Colonic mucosa (tissue), 4 donors: Measurements from ENCODE around the gene GPC6. TPM values are rescaled to one million over a fixed set of nuclear protein-coding genes. Genes with fewer than 3 reads are reported as not detected.

Experiments used
- DNase-seq: peaks from one replicate; pipeline ENCODE4 v3.0.0-alpha.2; 2020
- H3K27ac ChIP-seq: fragments of 200-600 bp; one replicate; pipeline ENCODE4 v1.8.0; 2021
- H3K27me3 ChIP-seq: fragments of 200-600 bp; one replicate; pipeline ENCODE4 v1.8.0; 2021
- H3K36me3 ChIP-seq: fragments of 200-600 bp; one replicate; pipeline ENCODE4 v1.8.0; 2021
- H3K4me1 ChIP-seq: fragments of 200-600 bp; one replicate; pipeline ENCODE4 v1.8.0; 2021; ENCODE audit warnings: mild to moderate bottlenecking
- H3K4me3 ChIP-seq: fragments of 200-600 bp; one replicate; pipeline ENCODE4 v1.8.0; 2021
- H3K9ac ChIP-seq, 2 donors: one replicate each; pipeline ENCODE4 v1.7.0; 2013; ENCODE audit warnings: control low read depth in 2 of 2, low read depth in 2 of 2, low read length in 2 of 2
- H3K9me3 ChIP-seq: fragments of 200-600 bp; one replicate; pipeline ENCODE4 v1.8.0; 2021
- CTCF ChIP-seq: fragments of 200-600 bp; IDR thresholded peaks from one replicate; pipeline ENCODE4 v1.8.0; 2022; ENCODE audit warnings: antibody characterized with exemption, mild to moderate bottlenecking
- intact Hi-C: fragments of 100-400 bp; cut with DNase I; formaldehyde crosslinking; loops from one replicate; pipeline ENCODE4 v1.14.1; 2022
- total RNA-seq, 2 donors: library from RNA; stranded (reverse); fragmentation: NEBNext Ultra II Directional in 1 of 2; extraction: Animal tissue kit (Norgen Biotek cat#: 25700) in 1 of 2; gene quantifications; one replicate each; pipeline ENCODE4 v1.2.1, GENCODE V29; 2021
- donor health status: healthy.
- donor health status: DM: no; HTN: no; CAD: no.
- donor health status: DM: no; HTN: no; CAD: no.

The GPC6 gene
- total RNA-seq, 2 donors from 2014 or later = 2.3 to 4.0 TPM

GRCh38 chr13:93621966-93622365 is 395.4 kb downstream of the GPC6 start:
- no peak for DNase-seq
- intact Hi-C loops = no loop called here
- H3K9ac ChIP-seq = no peak overlapping the region
- H3K4me3 ChIP-seq = no peak overlapping the region
- no peak for TF ChIP-seq CTCF
- no peaks in the 10 kb centered on the region for H3K36me3 ChIP-seq
- H3K27me3 ChIP-seq = no peaks in the 10 kb centered on the region
- H3K9me3 ChIP-seq = no peaks in the 10 kb centered on the region
- H3K27ac ChIP-seq = no peak overlapping the region
- no peaks in the 10 kb centered on the region for H3K4me1 ChIP-seq

- H3K9ac ChIP-seq = no peak overlapping the region
- H3K4me1 ChIP-seq = no peaks in the 10 kb centered on the region
- H3K36me3 ChIP-seq = no peaks in the 10 kb centered on the region
- intact Hi-C loops = no loop called here
- no peak for DNase-seq
- no peak overlapping the region for H3K4me3 ChIP-seq
- H3K9me3 ChIP-seq = no peaks in the 10 kb centered on the region
- H3K27me3 ChIP-seq = no peaks in the 10 kb centered on the region
- TF ChIP-seq CTCF = no peak
- H3K27ac ChIP-seq = no peak overlapping the region
These were observed 397.7 kb downstream of the GPC6 start for GRCh38 chr13:93624311-93624777.

- H3K27me3 ChIP-seq = no peaks in the 10 kb centered on the region
- no peak overlapping the region for H3K27ac ChIP-seq
- DNase-seq = no peak
- TF ChIP-seq CTCF = no peak
- H3K9ac ChIP-seq = no peak overlapping the region
- no peaks in the 10 kb centered on the region for H3K4me1 ChIP-seq
- no peaks in the 10 kb centered on the region for H3K36me3 ChIP-seq
- no peak overlapping the region for H3K4me3 ChIP-seq
- no peaks in the 10 kb centered on the region for H3K9me3 ChIP-seq
- intact Hi-C loops = no loop called here
These were observed 398.9 kb downstream of the GPC6 start for GRCh38 chr13:93625536-93625935.

GRCh38 chr13:93628136-93628797 is 401.7 kb downstream of the GPC6 start:
- no peak for DNase-seq
- H3K27me3 ChIP-seq = no peaks in the 10 kb centered on the region
- H3K9ac ChIP-seq = no peak overlapping the region
- no peak overlapping the region for H3K27ac ChIP-seq
- TF ChIP-seq CTCF = no peak
- no peaks in the 10 kb centered on the region for H3K9me3 ChIP-seq
- no peak overlapping the region for H3K4me3 ChIP-seq
- H3K36me3 ChIP-seq = no peaks in the 10 kb centered on the region
- no peaks in the 10 kb centered on the region for H3K4me1 ChIP-seq
- intact Hi-C loops = no loop called here

- intact Hi-C loops = no loop called here
These were observed 409.0 kb downstream of the GPC6 start for GRCh38 chr13:93635616-93636032.

More at GRCh38 chr13:93635616-93636032, 409.0 kb downstream of the GPC6 start:
- no peak for DNase-seq
- no peaks in the 10 kb centered on the region for H3K27me3 ChIP-seq
- no peaks in the 10 kb centered on the region for H3K36me3 ChIP-seq
- no peaks in the 10 kb centered on the region for H3K4me1 ChIP-seq
- H3K9me3 ChIP-seq = no peaks in the 10 kb centered on the region
- TF ChIP-seq CTCF = no peak
- H3K4me3 ChIP-seq = no peak overlapping the region
- no peak overlapping the region for H3K9ac ChIP-seq
- H3K27ac ChIP-seq = no peak overlapping the region
